PC-3 (cell line): ENCODE measurements around the gene INTS3. TPM values are rescaled to one million over a fixed set of nuclear protein-coding genes. Genes with fewer than 3 reads are reported as not detected.

Source experiments
- ATAC-seq: fragments of 200-7000 bp; cut with Tn5 transposase; 2 replicates; pipeline ENCODE4 v1.9.1; 2020; ENCODE audit warnings: mild to moderate bottlenecking, moderate library complexity
- BruUV-seq: library from RNA; stranded (reverse); fragments of 400-500 nt; replicated peaks from 2 replicates; lab custom pipeline; 2021; lab: Mats Ljungman, UMichigan
- CTCF ChIA-PET: fragments of 300-600 bp; sonication (Branson Sonifier 250); formaldehyde crosslinking; loops from one replicate; lab custom pipeline; 2022; ENCODE audit warnings: antibody characterized with exemption; lab: Charles Lee
- POLR2A ChIA-PET: fragments of 300-600 bp; sonication (Branson Sonifier 250); formaldehyde crosslinking; loops from one replicate; lab custom pipeline; 2022; ENCODE audit warnings: antibody characterized with exemption; ENCODE audit not compliant: unreplicated experiment; lab: Charles Lee
- DNase-seq: peaks from one replicate; pipeline ENCODE4 v3.0.0-alpha.2; 2015
- H2AFZ ChIP-seq: fragments of 300-600 bp; sonication (generic); 2 replicates; pipeline ENCODE4 v1.6.0; 2016; ENCODE audit warnings: antibody characterized with exemption, low read length
- H3F3A ChIP-seq: fragments of 300-600 bp; sonication (generic); one replicate; pipeline ENCODE4 v1.6.0; 2017; ENCODE audit warnings: antibody characterized with exemption, low read length, control low read depth, mild to moderate bottlenecking; ENCODE audit not compliant: unreplicated experiment
- H3K27ac ChIP-seq: fragments of 300-600 bp; sonication (generic); 2 replicates; pipeline ENCODE4 v1.5.1; 2016; ENCODE audit warnings: mild to moderate bottlenecking, low read length
- H3K27me3 ChIP-seq: fragments of 300-600 bp; sonication (generic); 2 replicates; pipeline ENCODE4 v1.6.1; 2016; ENCODE audit warnings: low read length, mixed read lengths
- H3K36me3 ChIP-seq: fragments of 300-600 bp; sonication (generic); 2 replicates; pipeline ENCODE4 v1.6.1; 2016; ENCODE audit warnings: low read depth, mixed run types, low read length, mixed read lengths
- H3K4me1 ChIP-seq: fragments of 300-600 bp; sonication (generic); 2 replicates; pipeline ENCODE4 v1.5.1; 2016; ENCODE audit warnings: low read length; ENCODE audit not compliant: insufficient read depth
- H3K4me2 ChIP-seq: fragments of 300-600 bp; sonication (generic); 2 replicates; pipeline ENCODE4 v1.6.0; 2016; ENCODE audit warnings: low read length
- H3K4me3 ChIP-seq: fragments of 300-600 bp; sonication (generic); 2 replicates; pipeline ENCODE4 v1.5.1; 2016; ENCODE audit warnings: mild to moderate bottlenecking, low read length, mixed read lengths
- H3K79me2 ChIP-seq: fragments of 300-600 bp; sonication (generic); 2 replicates; pipeline ENCODE4 v1.6.1; 2017; ENCODE audit warnings: low read length, mixed read lengths
- H3K9ac ChIP-seq: fragments of 300-600 bp; sonication (generic); 2 replicates; pipeline ENCODE4 v1.6.0; 2016; ENCODE audit warnings: mild to moderate bottlenecking, low read length
- H3K9me2 ChIP-seq: fragments of 300-600 bp; sonication (generic); replicated peaks from 2 replicates; pipeline ENCODE4 v1.6.1; 2016; ENCODE audit warnings: mixed run types, low read length, mixed read lengths
- H3K9me3 ChIP-seq: fragments of 300-600 bp; sonication (generic); 2 replicates; pipeline ENCODE4 v1.6.1; 2016; ENCODE audit warnings: low read length, mixed read lengths
- H4K20me1 ChIP-seq: fragments of 300-600 bp; sonication (generic); 2 replicates; pipeline ENCODE4 v1.6.1; 2016; ENCODE audit warnings: low read length, mixed read lengths
- CTCF ChIP-seq: fragments of 300-600 bp; sonication (generic); conservative IDR thresholded peaks from 2 replicates; pipeline ENCODE4 v1.5.1; 2017; ENCODE audit warnings: antibody characterized with exemption, low read depth, mild to moderate bottlenecking, low read length
- EZH2 ChIP-seq: fragments of 300-600 bp; sonication (generic); IDR thresholded peaks from one replicate; pipeline ENCODE4 v1.6.1; 2017; ENCODE audit warnings: antibody characterized with exemption, mild to moderate bottlenecking, low read length; ENCODE audit not compliant: unreplicated experiment
- EZH2phosphoT487 ChIP-seq: fragments of 300-600 bp; sonication (generic); IDR thresholded peaks from 2 replicates; pipeline ENCODE4 v1.6.1; 2018; ENCODE audit warnings: mild to moderate bottlenecking, antibody characterized with exemption, low read length, borderline replicate concordance
- intact Hi-C: fragments of 100-400 bp; cut with micrococcal nuclease; formaldehyde crosslinking; loops from 2 replicates; pipeline ENCODE4 v1.9.0; 2023
- total RNA-seq: library from RNA; depleted of rRNA; stranded (reverse); fragments of >200 nt; gene quantifications from 2 replicates; pipeline ENCODE4 v1.2.3, GENCODE V29; 2014

Gene INTS3
- total RNA-seq, 1 experiment from 2014 or later, result 46.5 TPM

GRCh38 chr1:153793261-153793972 lies 65.6 kb downstream of the INTS3 start:
- no peaks in the 10 kb centered on the region for H3K27me3 ChIP-seq
- H4K20me1 ChIP-seq, result no peaks in the 10 kb centered on the region
- POLR2A ChIA-PET, result interaction anchor here (0.5 kb wide), 1 partner anchor 171 kb away, joined by 7 read pairs; no protein-coding TSS in a partner anchor
- H3K4me2 ChIP-seq, result no peak overlapping the region
- intact Hi-C loops, result no loop called here
- H3K4me1 ChIP-seq, result no peaks in the 10 kb centered on the region
- TF ChIP-seq EZH2 (no peak), CTCF (no peak), EZH2phosphoT487 (no peak)
- CTCF ChIA-PET, result no interaction called here
- H3K9ac ChIP-seq, result no peak overlapping the region
- no TSS peak for BruUV-seq
- no peaks in the 10 kb centered on the region for H3K36me3 ChIP-seq
- H3K9me3 ChIP-seq, result no peaks in the 10 kb centered on the region
- no peak overlapping the region for H3K27ac ChIP-seq
- no peak overlapping the region for H3K4me3 ChIP-seq
- no peak overlapping the region for H2AFZ ChIP-seq
- no peaks in the 10 kb centered on the region for H3K9me2 ChIP-seq
- no peak for DNase-seq
- H3F3A ChIP-seq, result no peaks in the 10 kb centered on the region
- ATAC-seq, result no peak
- no peaks in the 10 kb centered on the region for H3K79me2 ChIP-seq

- intact Hi-C loops, result no loop called here
- Histone ChIP-seq H3F3A (no peaks in the 10 kb centered on the region), H3K9me3 (no peaks in the 10 kb centered on the region), H3K79me2 (no peaks in the 10 kb centered on the region), H3K36me3 (no peaks in the 10 kb centered on the region), H3K9ac (no peak overlapping the region), H3K4me1 (no peaks in the 10 kb centered on the region), H3K27ac (no peak overlapping the region), H3K4me3 (no peak overlapping the region), H4K20me1 (no peaks in the 10 kb centered on the region), H3K9me2 (no peaks in the 10 kb centered on the region), H3K4me2 (no peak overlapping the region), H3K27me3 (no peaks in the 10 kb centered on the region), H2AFZ (no peak overlapping the region)
- TF ChIP-seq EZH2 (no peak), EZH2phosphoT487 (no peak), CTCF (no peak)
- CTCF ChIA-PET, result no interaction called here
- POLR2A ChIA-PET, result no interaction called here
- no peak for ATAC-seq
- no peak for DNase-seq
- BruUV-seq, result no TSS peak
These were observed 66.2 kb downstream of the INTS3 start for GRCh38 chr1:153793973-153794615.
